UCSD-AML1 (cell line): ENCODE data around the gene CLEC19A.
A peak's percentile ranks its signal among the peaks of the same experiment; 100 is the strongest.

Source experiments
- DNase-seq: peaks from one replicate; lab custom pipeline; 2025; ENCODE audit not compliant: unreplicated experiment; lab: John Stamatoyannopoulos, UW

The CLEC19A gene

GRCh38 chr16:19284207-19284606 lies 1.3 kb upstream of the CLEC19A start:
- no peak for DNase-seq

- no peak for DNase-seq
Observed at GRCh38 chr16:19286827-19287226, 1.3 kb downstream of the CLEC19A start.

DNA sequence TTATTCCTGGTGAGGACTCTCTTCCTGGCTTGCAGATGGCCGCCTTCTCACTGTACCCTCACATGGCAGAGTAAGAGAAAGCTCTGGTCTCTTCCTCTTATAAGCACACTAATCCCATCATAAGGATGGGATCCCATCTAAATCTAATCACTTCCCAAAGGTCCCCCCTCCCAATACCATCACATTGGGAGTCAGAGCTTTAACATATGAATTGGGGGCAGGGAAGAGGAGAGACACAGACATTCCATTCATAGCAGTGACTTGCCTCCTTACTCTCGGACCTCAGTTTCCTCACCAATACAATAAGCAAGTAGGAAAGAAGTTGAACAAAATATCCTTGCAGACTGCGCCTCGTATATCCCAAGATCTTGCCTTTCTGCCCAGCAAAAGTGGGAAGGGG lies 1.7 kb downstream of the CLEC19A start:
- DNase-seq, result no peak

GRCh38 chr16:19288872-19289799 lies 3.6 kb downstream of the CLEC19A start:
- no peak for DNase-seq

- no peak for DNase-seq
Observed at GRCh38 chr16:19289811-19290485, 4.4 kb downstream of the CLEC19A start.

DNA sequence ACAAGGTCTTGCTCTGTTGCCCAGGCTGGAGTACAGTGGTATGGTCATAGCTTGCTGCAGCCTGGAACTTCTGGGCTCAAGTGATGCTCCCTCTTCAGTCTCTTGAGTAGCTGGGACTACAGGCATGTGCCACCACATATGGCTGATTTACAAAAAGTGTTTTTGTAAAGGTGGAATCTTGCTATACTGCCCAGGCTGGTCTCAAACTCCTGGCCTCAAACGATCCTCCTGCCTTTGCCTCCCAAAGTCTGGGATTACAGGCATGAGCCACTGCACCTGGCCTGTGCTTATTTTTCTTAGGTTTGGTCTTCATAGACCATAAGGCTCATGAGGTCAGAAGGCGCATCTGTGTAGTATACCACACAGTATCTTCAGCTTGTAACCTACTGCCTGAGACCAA lies 5.3 kb downstream of the CLEC19A start:
- no peak for DNase-seq

DNA sequence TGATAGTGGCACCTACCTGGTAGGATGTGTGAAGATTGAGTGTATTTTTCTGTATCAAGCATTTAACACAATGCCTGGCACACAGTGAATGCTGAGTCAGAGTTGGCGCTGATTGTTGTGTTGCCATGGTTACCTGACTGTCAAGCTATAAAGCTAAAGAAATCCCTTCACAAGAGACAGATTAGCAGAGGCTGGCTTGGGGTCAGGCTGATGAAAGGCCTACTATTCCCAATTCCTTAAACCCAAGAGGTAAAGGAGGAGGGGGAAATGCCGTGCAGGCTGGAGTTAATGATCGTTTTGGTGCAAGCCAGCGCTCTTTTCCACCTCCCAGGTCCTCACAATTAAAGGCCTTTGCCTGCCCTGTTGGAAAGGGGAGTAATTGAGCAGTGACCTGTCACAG lies 5.9 kb downstream of the CLEC19A start:
- DNase-seq, result no peak

- DNase-seq, result no peak
Observed at GRCh38 chr16:19292186-19292585, 6.7 kb downstream of the CLEC19A start.

- DNase-seq, result peak; percentile 67
Observed at GRCh38 chr16:19294156-19294649, 8.7 kb downstream of the CLEC19A start.

DNA sequence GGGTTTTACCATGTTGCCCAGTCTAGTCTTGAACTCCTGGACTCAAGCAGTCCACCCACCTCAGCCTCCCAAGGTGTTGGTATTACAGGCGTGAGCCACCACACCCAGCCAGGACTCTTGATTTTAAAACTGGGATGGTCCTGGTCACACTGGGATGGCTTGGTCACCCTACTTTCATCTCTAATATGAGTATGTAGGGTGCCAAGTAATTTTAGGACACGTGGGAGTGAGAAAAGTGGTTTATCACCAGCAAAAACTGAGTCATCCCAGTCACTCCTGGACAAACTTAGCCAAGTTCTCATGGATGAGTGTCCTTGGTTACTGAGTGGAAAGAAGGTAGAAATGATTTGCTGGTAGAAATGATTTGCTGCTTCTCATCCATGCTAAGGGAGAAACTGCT lies 9.9 kb downstream of the CLEC19A start:
- no peak for DNase-seq

DNA sequence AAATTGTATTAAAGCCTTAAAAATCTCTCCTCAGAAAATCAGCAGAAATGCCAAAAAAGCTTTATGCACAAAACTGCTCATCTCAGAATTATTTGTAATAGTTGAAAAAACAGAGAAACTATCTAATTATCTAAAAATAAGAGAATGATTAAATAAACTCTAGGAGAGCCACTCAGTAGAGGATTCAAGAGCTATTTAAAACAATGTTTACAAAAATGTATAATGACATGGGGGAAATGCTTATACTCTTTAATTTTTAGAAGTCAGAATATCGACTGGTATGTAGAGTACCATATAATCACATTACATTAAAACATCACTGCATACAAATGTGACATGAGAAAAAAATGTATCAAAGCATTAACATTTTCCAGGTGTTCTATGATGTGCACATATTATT lies 11.9 kb downstream of the CLEC19A start:
- no peak for DNase-seq

DNA sequence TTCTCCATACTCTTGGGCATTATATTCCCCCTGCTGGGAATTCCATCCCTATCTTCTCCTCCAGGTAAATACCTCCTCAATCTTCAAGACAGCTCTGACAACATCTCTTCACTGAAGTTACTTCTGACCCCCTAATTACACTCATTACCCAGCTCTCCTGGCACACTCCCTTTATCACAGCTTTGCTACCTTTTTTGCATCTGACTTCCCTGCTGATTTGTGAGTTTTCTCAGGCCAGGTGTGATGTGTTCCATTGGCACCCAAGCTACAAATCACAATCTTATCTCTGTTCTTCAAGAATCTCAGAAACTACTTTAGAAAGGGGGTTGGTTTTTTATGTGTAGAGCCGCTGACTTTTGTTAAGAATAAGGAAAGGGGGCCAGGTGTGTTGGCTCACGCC lies 14.0 kb downstream of the CLEC19A start:
- DNase-seq, result no peak

DNA sequence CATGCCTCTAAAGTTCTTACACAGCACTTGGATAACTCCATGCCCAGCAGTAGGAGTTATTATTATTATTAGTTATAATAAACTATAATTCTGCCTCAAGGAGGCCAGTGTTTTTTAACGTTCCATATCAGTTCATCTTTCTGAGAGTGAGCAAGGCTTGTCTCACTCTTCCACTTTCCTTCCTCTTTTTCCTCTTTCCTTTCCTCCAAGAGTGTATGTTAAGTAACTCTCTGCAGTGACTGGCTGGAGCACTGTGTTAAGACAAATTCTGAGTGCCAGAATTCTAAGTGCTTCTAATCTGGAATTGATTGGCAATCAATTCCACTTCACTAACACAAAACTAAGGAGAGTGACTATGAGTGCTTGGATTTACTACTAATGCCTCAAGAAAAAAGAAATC lies 16.4 kb downstream of the CLEC19A start:
- no peak for DNase-seq

DNA sequence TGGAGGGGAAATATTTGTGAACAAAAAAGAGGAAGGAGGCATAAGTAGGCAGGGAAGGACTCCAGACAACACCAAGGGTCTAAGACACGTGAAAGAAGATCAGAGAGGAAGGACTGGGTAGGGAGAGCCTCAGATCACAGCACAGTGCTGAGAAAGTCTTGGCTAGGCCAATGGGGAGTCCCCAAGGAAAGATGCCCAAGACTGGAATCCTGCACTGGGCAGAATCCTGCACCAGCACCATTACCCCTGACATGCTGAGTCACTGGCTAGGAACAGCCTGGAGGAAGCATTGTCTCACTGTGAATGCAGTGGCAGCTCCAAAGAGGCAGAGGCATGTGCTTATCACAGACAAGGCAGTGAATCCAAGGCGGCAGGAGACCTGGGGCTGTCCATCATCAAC lies 19.2 kb downstream of the CLEC19A start:
- peak; percentile 22 for DNase-seq

DNA sequence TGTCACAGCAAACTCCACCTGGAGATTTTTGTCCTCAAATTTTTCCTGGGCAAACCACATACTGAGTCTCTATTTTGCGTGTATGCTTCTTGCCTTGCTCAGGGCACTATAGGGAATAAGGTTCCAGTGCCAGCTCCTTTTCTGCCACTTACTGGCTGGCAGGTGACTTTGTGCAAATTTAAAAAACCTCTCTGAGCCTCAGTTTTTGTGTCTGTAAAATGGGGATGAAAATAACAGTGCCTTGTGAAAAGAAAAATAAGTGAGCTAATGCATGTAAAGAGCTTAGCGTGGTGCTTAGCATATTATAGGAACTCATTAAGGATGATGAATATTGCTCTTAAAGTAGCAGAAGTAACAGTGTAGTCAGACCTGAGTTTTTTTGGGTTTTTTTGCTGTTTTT lies 19.9 kb downstream of the CLEC19A start:
- no peak for DNase-seq

- DNase-seq, result peak; percentile 23
Observed at GRCh38 chr16:19307587-19308241, 22.2 kb downstream of the CLEC19A start.

- no peak for DNase-seq
Observed at GRCh38 chr16:19308392-19308791, 22.9 kb downstream of the CLEC19A start.

- no peak for DNase-seq
Observed at GRCh38 chr16:19309178-19309577, 23.6 kb downstream of the CLEC19A start.

GRCh38 chr16:19314718-19315425 lies 29.3 kb downstream of the CLEC19A start:
- no peak for DNase-seq

DNA sequence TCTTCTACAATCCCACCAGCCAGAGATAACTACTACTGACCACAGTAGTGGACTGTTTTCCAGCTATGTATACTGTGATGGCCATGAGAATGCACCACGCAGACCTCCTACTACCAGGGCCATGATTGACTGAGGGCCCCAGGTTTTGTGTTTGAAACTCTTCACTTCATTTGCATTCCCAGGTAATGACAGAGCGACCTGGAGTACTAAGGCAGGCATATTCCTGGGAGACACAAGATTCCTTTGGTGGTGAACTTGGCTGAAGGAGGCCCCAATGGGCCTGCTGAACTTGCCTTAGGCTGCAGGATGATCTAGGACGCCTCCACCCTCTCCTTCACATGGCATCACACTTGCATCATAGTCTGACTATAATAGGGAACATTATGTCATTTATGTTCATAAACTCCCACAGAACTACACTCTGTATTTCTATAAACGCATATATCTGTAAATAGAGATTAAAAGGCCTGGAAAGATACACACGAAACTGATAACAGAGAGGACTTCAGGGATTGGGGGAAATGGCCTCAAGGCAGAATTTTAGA lies 30.4 kb downstream of the CLEC19A start:
- no peak for DNase-seq

DNA sequence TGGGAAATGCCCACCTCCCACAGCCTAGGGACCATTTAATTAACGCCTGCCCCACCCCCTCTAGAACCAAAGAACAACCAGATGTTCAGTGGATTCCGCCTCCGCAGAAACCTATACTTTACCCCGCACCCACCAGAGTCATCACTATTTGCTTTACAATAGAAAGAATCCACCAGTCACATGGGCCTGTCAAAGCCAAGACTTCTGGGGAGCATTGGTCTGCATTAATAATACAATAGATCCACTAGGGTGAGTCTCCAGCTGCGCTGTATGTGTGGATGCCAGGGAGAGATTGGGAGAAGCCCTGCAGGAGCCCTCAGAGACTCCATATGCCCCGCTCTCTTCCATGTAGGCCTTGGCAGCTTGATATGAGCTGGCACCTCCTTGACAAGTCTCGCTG lies 31.3 kb downstream of the CLEC19A start:
- no peak for DNase-seq
